HG03342 (cell line): ENCODE data around the gene SNX10.
A peak's percentile ranks its signal among the peaks of the same experiment; 100 is the strongest.

Experiments used
- ATAC-seq: cut with Tn5 transposase; IDR thresholded peaks from one replicate; pipeline ENCODE4 v1.9.1; 2021; ENCODE audit warnings: mild to moderate bottlenecking, moderate library complexity; ENCODE audit not compliant: unreplicated experiment

Gene SNX10

DNA sequence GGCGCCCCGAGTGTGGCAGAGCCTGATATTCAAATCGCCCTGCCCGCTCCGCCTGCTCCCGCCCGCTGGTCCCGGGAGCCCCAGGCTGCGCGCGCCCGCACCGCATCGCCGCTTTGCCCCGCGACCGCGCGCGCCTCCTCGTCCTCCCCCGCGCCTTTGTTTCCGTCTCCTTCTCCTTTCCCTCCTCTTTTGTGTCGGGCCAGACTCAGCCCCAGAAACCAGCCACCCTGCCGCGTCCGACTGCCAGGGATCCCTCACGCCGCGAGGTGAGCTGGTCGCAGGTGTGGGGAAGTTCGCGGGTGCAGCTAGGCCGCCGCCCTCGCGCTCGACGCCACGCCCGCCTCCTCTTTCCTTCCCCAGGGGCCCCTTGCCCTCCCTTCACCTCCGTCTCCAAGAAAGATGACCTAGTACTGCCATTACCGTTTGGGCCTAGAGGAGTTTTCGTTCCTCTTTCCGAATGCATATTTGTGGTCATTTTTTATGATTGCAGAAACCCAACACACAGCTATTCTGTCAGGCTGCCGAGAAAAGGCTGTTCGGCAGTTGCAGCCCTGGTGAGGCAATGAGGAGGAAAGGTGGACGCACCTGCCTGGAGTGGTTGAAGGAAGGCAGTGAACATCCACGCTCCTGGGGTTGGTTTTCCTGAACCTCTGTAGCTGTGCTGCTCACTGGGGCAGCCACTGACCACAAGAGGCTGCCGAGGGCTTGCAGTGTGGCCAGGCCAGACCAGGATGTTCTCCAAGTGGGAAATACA, 107.3 kb downstream of the SNX10 start:
- peak; percentile 85 for ATAC-seq

DNA sequence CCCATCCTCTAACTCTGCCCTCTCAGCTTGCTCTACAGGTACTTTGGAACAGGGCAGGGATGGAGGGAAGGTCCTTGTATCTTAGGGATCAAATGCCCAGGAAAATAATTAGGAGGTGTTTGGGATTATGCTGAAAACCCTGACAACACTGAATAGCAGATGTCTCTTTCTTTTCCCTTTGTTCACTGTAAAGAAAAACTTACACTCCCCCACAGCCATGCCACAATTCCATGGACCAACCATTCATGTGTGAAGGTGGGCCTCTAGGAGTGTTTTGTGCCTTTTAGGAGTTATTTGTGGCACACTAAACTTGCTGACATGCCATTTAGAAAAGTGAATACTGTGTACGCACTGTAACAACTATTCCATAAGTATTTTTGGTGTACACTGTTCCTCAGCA, 108.1 kb downstream of the SNX10 start:
- ATAC-seq: no peak

DNA sequence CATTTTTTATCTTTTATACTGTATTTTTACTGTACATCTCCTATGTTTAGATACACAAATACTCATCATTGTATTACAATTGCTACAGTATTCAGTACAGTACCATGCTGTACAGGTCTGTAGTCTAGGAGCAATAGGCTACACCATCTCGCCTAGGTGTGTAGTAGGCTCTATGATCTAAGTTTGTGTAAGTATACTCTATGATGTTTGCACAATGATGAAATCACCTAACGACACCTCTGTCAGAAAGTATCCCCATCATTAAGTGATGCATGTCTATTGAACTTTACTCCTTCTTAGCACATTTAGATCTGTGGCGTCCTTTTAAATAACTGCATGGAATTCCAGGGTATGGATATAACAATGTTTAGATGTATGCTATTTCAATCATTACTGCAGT, 112.0 kb downstream of the SNX10 start:
- no peak for ATAC-seq

DNA sequence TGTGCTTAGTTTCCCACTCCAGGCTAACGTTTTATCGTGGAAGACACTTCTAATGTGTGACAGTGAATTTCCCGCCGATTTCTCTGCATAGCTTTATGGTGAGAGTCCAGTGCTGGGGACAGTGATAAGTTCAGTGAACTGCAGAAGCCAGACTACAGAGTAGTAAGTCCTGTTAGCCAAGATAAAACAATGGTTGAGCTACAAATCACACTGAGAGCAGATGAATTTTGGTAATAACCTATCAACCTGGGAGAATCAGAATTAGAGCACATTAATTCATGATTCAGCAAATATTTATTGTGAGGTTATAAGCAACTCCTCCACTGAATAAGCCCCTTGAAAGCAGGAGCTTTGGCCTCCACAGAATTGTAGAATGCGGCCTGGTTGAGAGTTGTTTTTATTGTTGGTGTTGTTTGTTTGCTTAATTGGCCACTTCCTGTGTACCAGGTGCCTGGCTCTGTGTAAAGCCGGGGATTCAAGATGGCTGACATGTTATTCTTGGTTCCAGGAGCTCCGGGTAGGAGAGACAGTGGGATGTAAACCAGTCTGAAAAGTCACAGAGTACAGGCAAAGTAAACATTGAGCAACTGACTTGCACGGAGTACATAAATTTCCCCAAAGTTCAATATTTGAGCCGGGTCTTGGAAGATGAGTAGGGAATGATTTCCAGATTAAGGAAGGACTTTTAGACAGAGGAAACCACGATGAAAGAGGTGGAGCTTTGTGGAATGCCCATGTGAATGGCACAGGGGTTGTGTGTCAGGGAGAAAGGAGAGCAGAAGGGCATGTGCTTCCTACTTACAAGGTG, 112.7 kb downstream of the SNX10 start:
- ATAC-seq: no peak

DNA sequence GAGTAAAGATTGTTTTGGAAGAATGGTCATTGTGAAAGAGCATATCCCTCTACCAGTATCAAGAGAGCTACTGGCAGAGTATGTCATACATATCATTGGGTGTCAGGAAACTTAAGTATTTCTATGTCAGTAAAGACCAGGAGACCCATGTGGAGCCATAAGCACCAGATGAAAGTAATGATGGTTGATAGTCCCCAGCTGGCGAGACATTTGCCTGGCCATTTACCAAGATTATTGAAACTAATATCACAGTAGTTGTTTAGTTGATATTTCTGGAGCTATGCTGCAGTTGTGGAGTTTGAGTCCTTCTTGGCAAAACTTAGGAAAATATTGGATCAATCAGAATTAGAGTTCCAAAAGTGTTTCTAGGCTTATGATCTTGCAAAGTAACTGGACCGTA, 114.8 kb downstream of the SNX10 start:
- ATAC-seq: no peak

DNA sequence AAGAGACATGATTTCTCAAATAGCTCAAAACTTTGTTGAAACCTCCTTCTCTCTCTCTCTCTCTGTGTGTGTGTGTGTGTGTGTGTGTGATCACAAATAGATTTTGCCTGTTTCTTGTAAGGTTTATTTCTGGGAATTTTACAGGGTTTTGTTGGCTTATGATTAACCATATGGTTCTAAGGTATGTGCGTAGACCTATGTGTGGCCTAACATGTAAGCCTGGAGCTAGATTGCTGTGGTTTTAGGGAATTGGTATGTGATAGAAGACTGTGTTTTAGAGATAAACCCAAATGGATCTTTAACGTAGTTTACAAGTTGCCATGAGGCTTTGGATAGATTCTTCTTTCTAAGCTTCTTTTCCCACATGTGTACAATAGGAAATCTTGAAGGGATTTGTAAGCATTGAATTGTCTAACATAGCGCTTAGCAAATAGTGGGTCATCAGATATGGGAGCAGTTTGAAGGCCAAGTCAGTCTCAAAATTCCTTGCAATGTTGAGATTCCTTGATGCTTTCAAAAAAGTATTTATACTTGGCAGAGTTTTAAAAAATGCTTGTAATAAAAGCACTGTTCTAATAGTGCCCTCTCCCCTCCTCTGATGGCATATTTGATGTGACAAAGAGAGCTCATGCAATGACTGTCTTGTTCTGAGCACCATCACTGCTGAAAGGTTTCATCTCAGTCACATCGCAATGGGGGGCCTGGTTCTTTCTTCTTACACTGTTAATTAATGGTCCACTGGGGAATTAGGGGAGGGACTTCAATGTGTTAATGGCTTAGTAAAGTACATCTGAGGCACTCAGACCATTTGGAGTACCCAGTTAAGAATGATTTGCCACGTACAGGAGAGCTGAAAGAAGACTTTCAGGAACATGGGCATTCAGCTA, 118.2 kb downstream of the SNX10 start:
- ATAC-seq: no peak

DNA sequence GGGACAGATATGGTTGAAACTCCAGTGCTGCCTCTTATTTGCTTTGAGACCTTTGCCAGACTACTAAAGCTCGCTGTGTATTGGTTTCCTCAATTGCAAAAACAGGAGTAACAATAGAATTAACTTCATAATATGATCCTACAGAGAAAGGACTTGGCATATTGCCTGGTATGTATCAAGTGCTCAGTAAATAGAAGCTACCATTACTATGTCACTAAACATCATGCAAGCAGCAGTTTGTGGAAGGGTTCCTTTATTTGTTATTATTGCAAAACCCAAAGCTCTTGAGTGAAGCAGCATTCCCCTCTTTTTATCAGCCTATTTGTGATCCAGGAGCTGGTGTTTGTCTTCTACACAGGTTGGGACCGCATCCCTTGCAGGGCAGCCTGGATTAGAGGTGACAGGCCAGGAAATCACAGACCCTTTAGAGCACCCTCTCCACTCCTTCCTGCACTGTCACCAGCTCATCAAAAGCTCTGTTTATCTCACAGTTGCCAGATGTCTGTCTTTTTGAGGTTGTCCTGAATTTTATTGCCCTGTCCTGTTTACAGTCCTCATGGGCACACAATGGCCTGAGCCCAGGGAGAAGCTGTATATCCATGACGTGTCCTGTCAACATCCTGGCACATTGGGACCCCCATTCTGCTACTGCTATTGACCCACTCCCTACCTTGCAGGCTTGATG, 121.5 kb downstream of the SNX10 start:
- no peak for ATAC-seq

DNA sequence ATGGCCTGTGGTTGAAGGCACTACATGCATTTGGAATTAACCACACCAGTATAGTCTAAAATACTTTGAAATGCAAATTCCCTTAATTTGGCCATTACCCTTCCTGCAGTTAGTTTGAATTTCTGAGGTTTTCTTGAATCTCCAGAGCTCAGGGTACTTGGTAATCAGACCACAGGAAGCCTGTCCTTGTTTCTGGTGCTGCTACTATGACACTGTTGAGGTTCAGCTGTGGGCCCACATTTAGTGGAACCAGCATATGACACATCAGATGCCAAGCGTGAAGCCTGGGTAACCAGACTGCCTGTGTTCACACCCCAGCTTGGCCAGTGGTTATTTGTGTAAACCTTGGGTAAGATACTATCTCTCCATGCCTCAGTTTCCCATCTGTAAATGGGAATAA, 124.3 kb downstream of the SNX10 start:
- ATAC-seq: no peak

DNA sequence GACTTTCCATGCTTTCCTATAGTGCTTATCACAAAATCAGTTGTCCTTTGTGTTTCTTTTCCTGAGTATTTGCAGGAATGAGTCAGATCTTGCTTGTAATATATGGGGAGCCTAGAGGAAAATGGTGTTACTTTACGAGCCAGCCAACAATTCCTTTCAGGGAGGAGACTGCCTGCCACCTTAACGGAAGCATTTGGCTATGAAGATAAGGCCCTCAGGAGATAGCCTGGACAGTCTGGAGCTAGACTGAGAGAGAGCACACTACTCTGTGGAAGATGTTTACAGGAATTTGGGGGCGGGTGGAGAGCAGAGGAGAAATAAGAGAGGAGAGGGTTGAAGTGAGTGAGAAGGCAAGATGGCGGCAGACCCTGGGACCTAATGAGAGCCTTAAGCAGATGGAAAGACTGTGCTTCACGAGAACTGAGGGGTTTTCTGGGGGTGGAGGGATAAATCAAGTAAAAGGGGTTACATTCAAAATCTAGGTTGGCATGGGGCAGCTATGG, 126.3 kb downstream of the SNX10 start:
- no peak for ATAC-seq

DNA sequence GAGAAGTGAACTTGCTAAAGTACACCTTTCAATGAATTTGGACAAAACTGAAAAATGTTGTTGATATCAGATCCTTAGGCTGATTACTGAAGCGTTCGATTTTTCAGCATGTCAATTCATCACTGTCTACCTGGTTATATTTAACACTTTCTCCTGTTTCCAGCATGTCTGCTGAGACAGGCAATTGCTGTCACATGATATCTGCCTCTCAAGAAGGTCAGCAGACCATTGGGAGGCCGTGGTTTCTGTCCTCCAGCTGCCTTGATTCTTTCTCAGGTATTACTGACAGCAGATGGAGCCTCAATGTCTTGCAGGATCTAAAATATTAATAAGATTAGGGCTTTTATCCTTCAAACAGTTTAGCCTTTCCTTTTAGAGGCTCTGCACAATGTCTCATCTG, 127.5 kb downstream of the SNX10 start:
- no peak for ATAC-seq

DNA sequence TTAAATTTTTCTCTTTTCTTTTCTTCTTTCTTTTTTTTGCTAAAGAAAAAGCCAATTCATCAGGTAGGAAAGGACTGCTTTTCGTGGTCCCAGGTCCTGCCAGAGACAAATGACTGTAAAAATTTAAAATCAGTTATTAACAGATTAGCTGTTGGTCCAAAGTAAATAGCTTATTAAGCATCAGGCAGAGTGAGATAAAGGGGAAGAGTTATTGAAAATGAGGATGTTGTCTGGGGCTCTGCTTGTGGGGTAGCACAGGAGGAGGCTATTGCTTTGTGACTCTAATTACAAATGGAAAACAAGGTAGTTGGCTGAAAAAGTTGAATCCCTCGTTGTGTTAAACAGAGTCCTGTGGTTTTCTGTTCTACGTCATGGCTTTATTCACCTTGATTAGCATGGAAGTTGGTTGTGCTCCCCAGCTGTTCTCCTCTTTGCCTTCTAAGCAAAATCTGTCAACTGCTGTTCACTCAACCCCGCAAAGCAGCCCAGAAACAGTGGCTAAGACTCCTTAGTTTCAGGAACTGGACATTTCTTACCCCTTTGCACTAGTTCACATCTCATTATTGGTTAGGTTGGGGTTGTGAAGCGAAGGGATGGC, 128.9 kb downstream of the SNX10 start:
- no peak for ATAC-seq

DNA sequence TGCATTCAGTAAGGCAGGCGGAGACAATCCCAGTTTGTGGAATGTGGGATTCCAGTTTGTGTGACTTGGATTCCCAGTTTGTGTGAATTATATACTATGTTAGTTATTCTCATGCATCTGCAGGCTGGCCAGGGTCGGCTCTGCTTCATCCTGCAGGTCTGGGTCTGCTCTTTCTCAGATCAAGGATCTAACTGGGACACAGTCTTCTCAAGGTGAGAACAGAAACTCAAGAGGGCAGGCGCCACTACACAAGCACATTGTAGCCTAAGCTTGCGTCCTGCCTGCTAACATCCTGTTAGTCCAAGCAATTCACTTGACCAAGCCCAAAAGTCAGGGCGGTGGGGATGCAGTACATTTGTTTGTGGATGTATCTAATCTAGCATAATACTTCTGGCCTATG, 131.1 kb downstream of the SNX10 start:
- ATAC-seq: no peak

DNA sequence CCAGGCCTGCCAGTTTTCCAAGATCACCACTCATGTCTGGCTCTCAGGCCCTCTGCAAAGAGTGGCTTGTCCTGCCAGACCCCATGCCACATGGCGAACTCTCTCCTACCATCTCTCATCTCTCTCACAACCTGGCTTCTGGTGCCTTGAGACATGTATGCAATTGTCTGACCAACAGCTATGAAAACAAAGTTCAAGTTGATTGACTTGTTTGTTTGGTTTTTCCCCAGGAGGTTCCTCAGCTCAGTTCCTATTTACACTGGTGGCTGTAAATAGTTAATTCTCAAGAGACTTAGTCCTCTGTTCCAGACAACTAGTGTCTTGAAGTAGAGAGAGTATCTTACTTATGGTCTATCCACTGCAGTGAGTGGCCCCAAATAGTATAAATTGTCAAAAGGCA, 131.8 kb downstream of the SNX10 start:
- no peak for ATAC-seq
